Measurements from ENCODE around the gene ZCCHC9. TPM values are rescaled to one million over a fixed set of nuclear protein-coding genes. Genes with fewer than 3 reads are reported as not detected.
"Not testable (repeated sequence)": the region's sequence is repeated elsewhere in the genome, so short reads cannot be mapped to it uniquely, and the experiment has no call there.

The ZCCHC9 gene
- total RNA-seq, 1 donor from 2014 or later = 22.5 TPM

GRCh38 chr5:81256766-81257165, 44.6 kb upstream of the ZCCHC9 start:
- Histone ChIP-seq H3K9me3 (ENCODE audit: insufficient read depth, low read depth, low read length) (no peaks in the 10 kb centered on the region), H3K4me3 (ENCODE audit: insufficient read depth, low read depth, low read length) (no peak overlapping the region), H3K4me2 (ENCODE audit: low read length) (no peak overlapping the region), H3K79me2 (ENCODE audit: insufficient read depth, low read length) (no peaks in the 10 kb centered on the region), H3K9ac (ENCODE audit: low read length) (no peak overlapping the region), H2AFZ (ENCODE audit: low read depth, low read length) (no peak overlapping the region), H3K4me1 (ENCODE audit: insufficient read depth, low read length) (no peaks in the 10 kb centered on the region), H3K36me3 (ENCODE audit: insufficient read depth, low read length) (no peaks in the 10 kb centered on the region), H4K20me1 (ENCODE audit: insufficient read depth, low read length) (peaks cover 11% of the 10 kb centered on the region), H3K27ac (ENCODE audit: low read depth, low read length) (no peak overlapping the region), H3K27me3 (ENCODE audit: insufficient read depth, low read length) (no peaks in the 10 kb centered on the region)
- no peak overlapping the region for H3K4me3 Mint-ChIP-seq (ENCODE audit: unreplicated experiment)
- TF ChIP-seq CTCF (IDR thresholded peaks at IDR 0.05; ENCODE audit: insufficient read depth, low read depth, low read length) (no peak), EZH2 (IDR thresholded peaks at IDR 0.05; ENCODE audit: insufficient read depth, low read length) (no peak)
- FAIRE-seq = no peak
- no peaks in the 10 kb centered on the region for H3K4me1 Mint-ChIP-seq (ENCODE audit: low read depth, unreplicated experiment)
- no peak for DNase-seq (ENCODE audit: low read depth)
- peaks cover 6% of the 10 kb centered on the region for H3K9me3 Mint-ChIP-seq (ENCODE audit: unreplicated experiment)
- H3K36me3 Mint-ChIP-seq (ENCODE audit: low read depth, unreplicated experiment) = peaks cover 13% of the 10 kb centered on the region
- H3K27ac Mint-ChIP-seq (ENCODE audit: unreplicated experiment) = no peak overlapping the region
- no peaks in the 10 kb centered on the region for H3K27me3 Mint-ChIP-seq (ENCODE audit: low read depth, unreplicated experiment)

GRCh38 chr5:81262796-81263195, 38.6 kb upstream of the ZCCHC9 start:
- H3K27ac Mint-ChIP-seq (ENCODE audit: unreplicated experiment); H3K27ac ChIP-seq (ENCODE audit: low read depth, low read length); H3K36me3 Mint-ChIP-seq (ENCODE audit: low read depth, unreplicated experiment); H3K36me3 ChIP-seq (ENCODE audit: insufficient read depth, low read length); DNase-seq (ENCODE audit: low read depth); H3K4me3 Mint-ChIP-seq (ENCODE audit: unreplicated experiment); H3K4me1 Mint-ChIP-seq (ENCODE audit: low read depth, unreplicated experiment); H3K27me3 Mint-ChIP-seq (ENCODE audit: low read depth, unreplicated experiment); H3K4me1 ChIP-seq (ENCODE audit: insufficient read depth, low read length); H3K27me3 ChIP-seq (ENCODE audit: insufficient read depth, low read length); H4K20me1 ChIP-seq (ENCODE audit: insufficient read depth, low read length); H3K9me3 ChIP-seq (ENCODE audit: insufficient read depth, low read depth, low read length); H3K4me2 ChIP-seq (ENCODE audit: low read length); H2AFZ ChIP-seq (ENCODE audit: low read depth, low read length); FAIRE-seq; H3K4me3 ChIP-seq (ENCODE audit: insufficient read depth, low read depth, low read length); H3K9ac ChIP-seq (ENCODE audit: low read length): not testable (repeated sequence)
- H3K9me3 Mint-ChIP-seq (ENCODE audit: unreplicated experiment) = peaks cover 11% of the 10 kb centered on the region
- peaks cover 10% of the 10 kb centered on the region for H3K79me2 ChIP-seq (ENCODE audit: insufficient read depth, low read length)

- no peak for DNase-seq (ENCODE audit: low read depth)
- no peak overlapping the region for H3K4me3 Mint-ChIP-seq (ENCODE audit: unreplicated experiment)
- Histone ChIP-seq H3K27me3 (ENCODE audit: insufficient read depth, low read length) (no peaks in the 10 kb centered on the region), H3K4me3 (ENCODE audit: insufficient read depth, low read depth, low read length) (no peak overlapping the region), H3K9me3 (ENCODE audit: insufficient read depth, low read depth, low read length) (no peaks in the 10 kb centered on the region), H3K4me2 (ENCODE audit: low read length) (no peak overlapping the region), H3K9ac (ENCODE audit: low read length) (no peak overlapping the region), H4K20me1 (ENCODE audit: insufficient read depth, low read length) (peaks cover 3% of the 10 kb centered on the region), H3K27ac (ENCODE audit: low read depth, low read length) (no peak overlapping the region), H2AFZ (ENCODE audit: low read depth, low read length) (no peak overlapping the region), H3K79me2 (ENCODE audit: insufficient read depth, low read length) (peaks cover 18% of the 10 kb centered on the region), H3K36me3 (ENCODE audit: insufficient read depth, low read length) (no peaks in the 10 kb centered on the region), H3K4me1 (ENCODE audit: insufficient read depth, low read length) (peaks cover 15% of the 10 kb centered on the region)
- no peak overlapping the region for H3K27ac Mint-ChIP-seq (ENCODE audit: unreplicated experiment)
- H3K9me3 Mint-ChIP-seq (ENCODE audit: unreplicated experiment) = peaks cover 6% of the 10 kb centered on the region
- peaks cover 17% of the 10 kb centered on the region for H3K4me1 Mint-ChIP-seq (ENCODE audit: low read depth, unreplicated experiment)
- FAIRE-seq = no peak
- H3K27me3 Mint-ChIP-seq (ENCODE audit: low read depth, unreplicated experiment) = no peaks in the 10 kb centered on the region
- TF ChIP-seq CTCF (IDR thresholded peaks at IDR 0.05; ENCODE audit: insufficient read depth, low read depth, low read length) (no peak), EZH2 (IDR thresholded peaks at IDR 0.05; ENCODE audit: insufficient read depth, low read length) (no peak)
- peaks cover 4% of the 10 kb centered on the region for H3K36me3 Mint-ChIP-seq (ENCODE audit: low read depth, unreplicated experiment)
Measured at GRCh38 chr5:81265101-81265500, 36.3 kb upstream of the ZCCHC9 start.

All from astrocyte (in vitro differentiated cells and primary cell).